ENCODE measurements around the gene HESX1.

HESX1 gene

DNA sequence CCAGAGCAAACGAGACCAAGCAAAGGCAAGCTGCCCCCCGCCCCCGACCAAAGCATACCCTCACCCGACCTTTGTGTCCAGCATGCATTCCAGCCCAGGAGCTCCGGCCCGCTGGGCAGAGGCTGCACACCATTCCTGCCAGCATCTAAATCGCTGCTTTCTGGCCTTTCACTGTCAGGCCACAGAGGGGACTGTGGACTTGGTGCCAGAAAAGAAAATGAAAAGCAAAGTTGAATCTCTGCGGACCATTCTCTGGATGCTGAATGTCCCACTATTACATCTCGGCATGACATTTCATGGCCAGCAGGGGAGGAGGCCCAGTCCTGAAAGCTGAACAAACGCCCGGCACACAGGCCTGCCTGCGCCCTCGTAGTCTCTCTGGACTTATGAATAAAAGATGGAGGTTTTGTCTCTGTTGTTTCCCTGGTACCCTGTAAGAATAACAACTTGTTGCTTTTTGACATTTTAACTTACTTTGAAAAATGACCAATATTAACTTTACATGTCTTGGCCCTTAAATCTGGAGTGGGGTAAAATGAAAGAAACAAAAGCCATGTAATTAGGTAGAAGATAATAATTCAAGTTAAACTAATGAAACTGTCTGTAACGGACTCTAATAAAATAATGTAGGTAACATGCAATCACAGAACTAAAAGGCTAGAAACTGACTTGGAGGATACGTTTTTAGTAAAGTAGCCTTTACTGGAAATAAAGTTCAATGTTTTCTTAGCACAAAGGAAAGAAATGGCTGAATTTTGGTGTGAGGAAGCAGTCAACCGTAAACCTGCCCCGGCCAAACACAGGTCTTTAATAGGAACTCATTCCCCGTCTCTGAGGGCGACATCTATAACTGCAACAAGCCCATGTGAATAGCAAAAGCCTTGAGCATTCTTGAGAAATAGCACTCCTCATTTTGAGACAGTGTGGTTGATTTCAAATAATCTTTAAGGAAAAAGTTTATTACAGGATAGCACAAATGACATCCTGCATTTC is 47.3 kb downstream of the HESX1 start:
- no peak overlapping the region for H3K27ac ChIP-seq
- no peak for TF ChIP-seq ZFX (IDR thresholded peaks at IDR 0.05)
- TF ChIP-seq, protein P1, sequence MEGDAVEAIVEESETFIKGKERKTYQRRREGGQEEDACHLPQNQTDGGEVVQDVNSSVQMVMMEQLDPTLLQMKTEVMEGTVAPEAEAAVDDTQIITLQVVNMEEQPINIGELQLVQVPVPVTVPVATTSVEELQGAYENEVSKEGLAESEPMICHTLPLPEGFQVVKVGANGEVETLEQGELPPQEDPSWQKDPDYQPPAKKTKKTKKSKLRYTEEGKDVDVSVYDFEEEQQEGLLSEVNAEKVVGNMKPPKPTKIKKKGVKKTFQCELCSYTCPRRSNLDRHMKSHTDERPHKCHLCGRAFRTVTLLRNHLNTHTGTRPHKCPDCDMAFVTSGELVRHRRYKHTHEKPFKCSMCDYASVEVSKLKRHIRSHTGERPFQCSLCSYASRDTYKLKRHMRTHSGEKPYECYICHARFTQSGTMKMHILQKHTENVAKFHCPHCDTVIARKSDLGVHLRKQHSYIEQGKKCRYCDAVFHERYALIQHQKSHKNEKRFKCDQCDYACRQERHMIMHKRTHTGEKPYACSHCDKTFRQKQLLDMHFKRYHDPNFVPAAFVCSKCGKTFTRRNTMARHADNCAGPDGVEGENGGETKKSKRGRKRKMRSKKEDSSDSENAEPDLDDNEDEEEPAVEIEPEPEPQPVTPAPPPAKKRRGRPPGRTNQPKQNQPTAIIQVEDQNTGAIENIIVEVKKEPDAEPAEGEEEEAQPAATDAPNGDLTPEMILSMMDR (conservative IDR thresholded peaks at IDR 0.05), result no peak

DNA sequence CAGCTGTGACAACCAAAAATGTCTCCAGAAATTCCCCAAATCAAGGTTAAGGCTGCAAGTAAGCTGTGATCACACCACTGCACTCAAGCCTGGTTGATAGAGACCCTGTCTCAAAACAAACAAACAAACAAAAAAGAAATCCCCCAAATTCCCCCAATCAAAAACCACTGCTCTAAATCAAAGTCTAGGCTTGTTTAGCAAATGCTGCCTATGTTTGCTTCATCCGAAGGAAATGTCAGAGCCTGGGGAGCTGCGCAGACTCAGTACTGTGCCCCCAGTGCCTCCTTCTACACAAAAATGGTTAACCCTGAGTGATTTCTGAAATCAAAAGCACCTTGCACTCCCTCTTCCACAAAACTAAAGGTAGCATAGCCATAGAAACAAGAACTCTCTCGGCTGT is 48.0 kb downstream of the HESX1 start:
- H3K27ac ChIP-seq, result no peak overlapping the region
- no peak for TF ChIP-seq ZFX (IDR thresholded peaks at IDR 0.05)
- TF ChIP-seq, protein P1 (conservative IDR thresholded peaks at IDR 0.05), result no peak

DNA sequence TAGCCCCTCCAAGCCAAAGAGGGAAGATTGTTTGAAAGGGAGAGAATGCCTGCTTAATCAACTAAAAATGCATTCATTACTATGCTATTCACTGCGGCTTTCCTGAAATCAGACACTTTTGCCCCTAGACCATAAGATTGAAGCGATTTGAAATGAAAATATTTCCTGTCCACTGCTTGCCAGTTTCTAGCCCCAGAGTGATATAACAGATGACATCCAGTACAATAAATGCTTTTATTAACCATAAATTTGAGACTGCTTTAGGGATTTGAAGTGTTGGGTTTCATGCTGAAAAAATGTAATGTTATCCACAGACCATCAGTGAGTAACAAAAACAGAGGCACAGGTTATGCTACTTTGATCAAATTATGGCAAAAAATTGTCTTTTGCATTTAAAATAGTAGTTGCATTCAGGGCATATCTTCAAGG is 48.7 kb downstream of the HESX1 start:
- no peak overlapping the region for H3K27ac ChIP-seq
- TF ChIP-seq ZFX (IDR thresholded peaks at IDR 0.05), result no peak
- TF ChIP-seq, protein P1 (conservative IDR thresholded peaks at IDR 0.05), result no peak

DNA sequence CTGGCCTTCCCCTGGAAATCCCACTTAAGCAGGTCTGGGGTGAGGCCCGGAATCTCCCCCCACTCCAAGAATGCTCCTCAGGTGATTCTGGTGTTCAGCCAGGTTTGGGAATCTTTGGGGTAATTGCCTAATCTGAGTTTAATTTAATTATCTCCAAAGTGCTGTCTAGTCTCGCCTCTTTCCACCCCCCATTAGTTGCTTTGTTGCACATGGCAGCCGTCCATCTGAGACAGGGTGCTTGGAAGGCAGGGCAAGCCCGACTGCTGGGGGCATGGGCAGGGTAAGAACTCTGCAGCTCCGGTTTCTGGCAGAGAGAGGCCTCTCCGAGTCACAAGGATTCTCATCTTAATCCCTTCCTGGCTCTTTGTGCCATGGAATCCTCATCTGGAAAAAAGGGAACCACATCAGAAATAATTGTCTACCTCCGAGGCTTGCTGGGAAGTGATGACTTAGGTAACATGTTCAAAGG is 49.6 kb downstream of the HESX1 start:
- TF ChIP-seq, protein P1 (conservative IDR thresholded peaks at IDR 0.05), result no peak
- no peak for TF ChIP-seq ZFX (IDR thresholded peaks at IDR 0.05)
- no peak overlapping the region for H3K27ac ChIP-seq
